ENCODE data around the gene TTC22. TPM values are rescaled to one million over a fixed set of nuclear protein-coding genes. Genes with fewer than 3 reads are reported as not detected.

The TTC22 gene
- total RNA-seq, 2 experiments from 2014 or later, result 4.4 to 4.5 TPM

- H3K4me1 ChIP-seq (ENCODE audit: insufficient read depth, low read length), result no peaks in the 10 kb centered on the region
- no peak for DNase-seq
- no peaks in the 10 kb centered on the region for H3K27me3 Mint-ChIP-seq
- no peaks in the 10 kb centered on the region for H3K36me3 Mint-ChIP-seq (ENCODE audit: low read depth)
- H3K27ac Mint-ChIP-seq, result no peak overlapping the region
- TF ChIP-seq, protein P1, sequence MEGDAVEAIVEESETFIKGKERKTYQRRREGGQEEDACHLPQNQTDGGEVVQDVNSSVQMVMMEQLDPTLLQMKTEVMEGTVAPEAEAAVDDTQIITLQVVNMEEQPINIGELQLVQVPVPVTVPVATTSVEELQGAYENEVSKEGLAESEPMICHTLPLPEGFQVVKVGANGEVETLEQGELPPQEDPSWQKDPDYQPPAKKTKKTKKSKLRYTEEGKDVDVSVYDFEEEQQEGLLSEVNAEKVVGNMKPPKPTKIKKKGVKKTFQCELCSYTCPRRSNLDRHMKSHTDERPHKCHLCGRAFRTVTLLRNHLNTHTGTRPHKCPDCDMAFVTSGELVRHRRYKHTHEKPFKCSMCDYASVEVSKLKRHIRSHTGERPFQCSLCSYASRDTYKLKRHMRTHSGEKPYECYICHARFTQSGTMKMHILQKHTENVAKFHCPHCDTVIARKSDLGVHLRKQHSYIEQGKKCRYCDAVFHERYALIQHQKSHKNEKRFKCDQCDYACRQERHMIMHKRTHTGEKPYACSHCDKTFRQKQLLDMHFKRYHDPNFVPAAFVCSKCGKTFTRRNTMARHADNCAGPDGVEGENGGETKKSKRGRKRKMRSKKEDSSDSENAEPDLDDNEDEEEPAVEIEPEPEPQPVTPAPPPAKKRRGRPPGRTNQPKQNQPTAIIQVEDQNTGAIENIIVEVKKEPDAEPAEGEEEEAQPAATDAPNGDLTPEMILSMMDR (IDR thresholded peaks at IDR 0.05), result no peak
- intact Hi-C loops (cut with DNase I, micrococcal nuclease), result no loop called here
- ChIA-PET CTCF (no interaction called here), POLR2A (no interaction called here)
- no peak overlapping the region for H3K27ac ChIP-seq (ENCODE audit: low read depth in 1 of 2, low read length in 2 of 2)
- no peaks in the 10 kb centered on the region for H3K4me1 Mint-ChIP-seq (ENCODE audit: low read depth)
- H3K9me3 Mint-ChIP-seq, result no peaks in the 10 kb centered on the region
- H3K9me3 ChIP-seq (ENCODE audit: control insufficient read depth in 1 of 2, insufficient read depth in 1 of 2, low read length in 2 of 2), result no peaks in the 10 kb centered on the region
- no peak for ATAC-seq (ENCODE audit: poor library complexity)
- no peak overlapping the region for H3K4me3 Mint-ChIP-seq
- no peak overlapping the region for H3K4me3 ChIP-seq (ENCODE audit: low read length)
- no peaks in the 10 kb centered on the region for H3K27me3 ChIP-seq (ENCODE audit: control insufficient read depth in 1 of 2, insufficient read depth in 2 of 2, low read length in 2 of 2)
- H3K36me3 ChIP-seq (ENCODE audit: insufficient read depth, low read length), result no peaks in the 10 kb centered on the region
Observed at GRCh38 chr1:54839824-54840223, 38.7 kb upstream of the TTC22 start.

DNA sequence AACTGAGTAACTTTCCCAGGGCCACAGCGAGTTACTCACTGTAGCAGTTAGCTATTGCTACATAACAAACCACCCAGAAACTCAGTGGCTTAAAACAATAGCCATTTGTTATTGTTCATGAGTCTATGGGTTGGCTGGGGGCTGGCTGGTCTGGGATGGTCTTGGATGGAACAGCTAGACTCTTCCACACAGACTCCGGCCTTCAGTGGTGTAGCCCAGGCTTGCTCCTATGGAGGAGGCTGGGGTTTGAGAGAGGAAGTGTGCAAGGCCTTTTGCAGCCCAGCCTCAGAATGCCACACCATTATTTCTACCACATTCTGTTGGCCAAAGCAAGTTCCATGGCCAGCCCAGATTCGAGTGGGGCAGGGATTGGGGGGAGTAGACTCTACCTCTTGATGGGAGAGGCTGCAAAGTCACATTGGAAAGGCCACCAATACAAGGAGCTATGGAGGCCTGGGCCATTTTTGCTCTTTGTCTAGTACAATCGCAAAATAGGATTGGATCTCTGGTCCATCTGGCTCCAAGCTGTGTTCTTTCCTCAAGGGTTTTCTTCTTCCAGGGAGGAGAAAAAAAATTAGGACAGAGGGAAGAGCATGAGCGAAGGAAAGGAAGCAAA lies 37.5 kb upstream of the TTC22 start:
- intact Hi-C loops (cut with DNase I, micrococcal nuclease), result no loop called here

DNA sequence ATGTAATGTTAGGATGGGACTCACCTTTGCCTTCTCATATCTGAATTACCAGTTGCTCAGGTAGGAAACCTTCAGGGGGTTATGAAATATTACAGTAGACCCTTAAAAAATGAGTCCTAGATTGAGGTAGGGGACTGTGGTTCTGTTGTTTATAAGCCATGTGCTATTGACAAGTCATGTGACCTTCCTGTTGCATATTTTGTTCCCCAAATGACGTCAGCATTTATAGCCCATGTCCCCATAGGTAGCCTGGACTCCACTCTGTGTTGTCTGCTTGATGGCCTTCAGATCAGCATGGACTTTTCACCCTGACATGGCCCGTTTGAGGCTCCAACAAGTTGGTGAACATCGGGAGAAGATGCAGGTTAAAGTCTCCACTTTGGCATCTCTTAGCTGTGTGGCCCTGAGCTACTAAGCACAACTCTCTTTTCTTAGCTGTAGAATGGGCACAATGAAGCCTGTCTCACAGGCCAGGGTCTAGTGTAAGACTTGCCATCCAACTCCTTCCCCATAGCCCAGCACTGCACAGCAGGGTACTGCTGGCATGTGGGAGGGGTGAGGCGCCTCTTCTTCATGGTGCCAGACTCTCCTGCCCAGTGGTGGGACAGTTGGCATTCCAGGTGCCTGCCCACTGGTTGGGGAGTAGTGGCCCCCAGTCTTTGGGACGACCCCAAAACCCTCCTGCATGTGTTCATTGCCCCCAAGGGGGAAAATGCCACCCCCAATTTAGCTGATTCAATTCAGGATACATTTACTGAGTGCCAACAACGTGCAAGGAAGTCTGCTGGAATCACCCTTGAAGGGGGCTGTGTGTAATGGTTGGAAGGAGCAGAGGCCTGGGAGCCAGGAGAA lies 36.1 kb upstream of the TTC22 start:
- intact Hi-C loops (cut with DNase I, micrococcal nuclease), result no loop called here

More for the DNA sequence above, 37.5 kb upstream of the TTC22 start:
- Mint-ChIP-seq H3K36me3 (ENCODE audit: low read depth) (no peaks in the 10 kb centered on the region), H3K27me3 (no peaks in the 10 kb centered on the region), H3K9me3 (no peaks in the 10 kb centered on the region), H3K4me3 (no peak overlapping the region), H3K27ac (no peak overlapping the region), H3K4me1 (ENCODE audit: low read depth) (no peaks in the 10 kb centered on the region)
- no peak for ATAC-seq (ENCODE audit: poor library complexity)
- no peak for DNase-seq
- H3K36me3 ChIP-seq (ENCODE audit: insufficient read depth, low read length), result no peaks in the 10 kb centered on the region
- no peaks in the 10 kb centered on the region for H3K27me3 ChIP-seq (ENCODE audit: control insufficient read depth in 1 of 2, insufficient read depth in 2 of 2, low read length in 2 of 2)
- TF ChIP-seq, protein P1 (IDR thresholded peaks at IDR 0.05), result no peak
- H3K9me3 ChIP-seq (ENCODE audit: control insufficient read depth in 1 of 2, insufficient read depth in 1 of 2, low read length in 2 of 2), result no peaks in the 10 kb centered on the region
- H3K4me3 ChIP-seq (ENCODE audit: low read length), result no peak overlapping the region
- ChIA-PET POLR2A (no interaction called here), CTCF (no interaction called here)
- H3K4me1 ChIP-seq (ENCODE audit: insufficient read depth, low read length), result no peaks in the 10 kb centered on the region
- no peak overlapping the region for H3K27ac ChIP-seq (ENCODE audit: low read depth in 1 of 2, low read length in 2 of 2)

More for the DNA sequence above, 36.1 kb upstream of the TTC22 start:
- POLR2A ChIA-PET, result no interaction called here
- H3K4me3 ChIP-seq (ENCODE audit: low read length), result no peak overlapping the region
- no peaks in the 10 kb centered on the region for H3K27me3 Mint-ChIP-seq
- no peaks in the 10 kb centered on the region for H3K27me3 ChIP-seq (ENCODE audit: control insufficient read depth in 1 of 2, insufficient read depth in 2 of 2, low read length in 2 of 2)
- H3K4me1 Mint-ChIP-seq (ENCODE audit: low read depth), result no peaks in the 10 kb centered on the region
- TF ChIP-seq, protein P1 (IDR thresholded peaks at IDR 0.05), result no peak
- H3K4me3 Mint-ChIP-seq, result no peak overlapping the region
- no peak for DNase-seq
- no peaks in the 10 kb centered on the region for H3K9me3 Mint-ChIP-seq
- H3K4me1 ChIP-seq (ENCODE audit: insufficient read depth, low read length), result no peaks in the 10 kb centered on the region
- no peak overlapping the region for H3K27ac ChIP-seq (ENCODE audit: low read depth in 1 of 2, low read length in 2 of 2)
- H3K36me3 ChIP-seq (ENCODE audit: insufficient read depth, low read length), result no peaks in the 10 kb centered on the region
- H3K27ac Mint-ChIP-seq, result no peak overlapping the region
- ATAC-seq (ENCODE audit: poor library complexity), result no peak
- H3K9me3 ChIP-seq (ENCODE audit: control insufficient read depth in 1 of 2, insufficient read depth in 1 of 2, low read length in 2 of 2), result no peaks in the 10 kb centered on the region
- no peaks in the 10 kb centered on the region for H3K36me3 Mint-ChIP-seq (ENCODE audit: low read depth)
- CTCF ChIA-PET, result no interaction called here

Measured in CD4-positive, alpha-beta T cell (primary cell).